ENCODE measurements around the gene SORBS1. TPM values are rescaled to one million over a fixed set of nuclear protein-coding genes. Genes with fewer than 3 reads are reported as not detected.
A peak's percentile ranks its signal among the peaks of the same experiment; 100 is the strongest.

The SORBS1 gene
- total RNA-seq, 1 donor from 2014 or later: 221 TPM

GRCh38 chr10:95561864-95562177 is 650 bp upstream of the SORBS1 start:
- Mint-ChIP-seq H3K27ac (ENCODE audit: unreplicated experiment) (peak overlapping the region; percentile 82), H3K4me3 (ENCODE audit: unreplicated experiment) (peak overlapping the region; percentile 84), H3K36me3 (ENCODE audit: unreplicated experiment) (no peaks in the 10 kb centered on the region), H3K27me3 (ENCODE audit: unreplicated experiment) (peaks cover 13% of the 10 kb centered on the region), H3K9me3 (ENCODE audit: unreplicated experiment) (peaks cover 13% of the 10 kb centered on the region), H3K4me1 (ENCODE audit: low read depth, unreplicated experiment) (peaks cover 39% of the 10 kb centered on the region)
- no peak for DNase-seq
- TF ChIP-seq CTCF (IDR thresholded peaks at IDR 0.05; ENCODE audit: partially characterized antibody, unreplicated experiment): no peak

- peak overlapping the region; percentile 99 for H3K27ac Mint-ChIP-seq (ENCODE audit: unreplicated experiment)
These were observed 644 bp downstream of the SORBS1 start for GRCh38 chr10:95560278-95561176.

GRCh38 chr10:95559896-95560277 is 1.3 kb downstream of the SORBS1 start:
- Mint-ChIP-seq H3K4me1 (ENCODE audit: low read depth, unreplicated experiment) (peaks cover 47% of the 10 kb centered on the region), H3K27me3 (ENCODE audit: unreplicated experiment) (peaks cover 16% of the 10 kb centered on the region), H3K4me3 (ENCODE audit: unreplicated experiment) (peak overlapping the region; percentile 95), H3K27ac (ENCODE audit: unreplicated experiment) (peak overlapping the region; percentile 99), H3K9me3 (ENCODE audit: unreplicated experiment) (peaks cover 19% of the 10 kb centered on the region), H3K36me3 (ENCODE audit: unreplicated experiment) (no peaks in the 10 kb centered on the region)
- TF ChIP-seq CTCF (IDR thresholded peaks at IDR 0.05; ENCODE audit: partially characterized antibody, unreplicated experiment): no peak
- no peak for DNase-seq

More at GRCh38 chr10:95560278-95561176, 644 bp downstream of the SORBS1 start:
- Mint-ChIP-seq H3K4me3 (ENCODE audit: unreplicated experiment) (peak overlapping the region; percentile 95), H3K9me3 (ENCODE audit: unreplicated experiment) (peaks cover 18% of the 10 kb centered on the region), H3K4me1 (ENCODE audit: low read depth, unreplicated experiment) (peaks cover 47% of the 10 kb centered on the region), H3K27me3 (ENCODE audit: unreplicated experiment) (peaks cover 16% of the 10 kb centered on the region), H3K36me3 (ENCODE audit: unreplicated experiment) (no peaks in the 10 kb centered on the region)
- peak; percentile 60 for DNase-seq
- TF ChIP-seq CTCF (IDR thresholded peaks at IDR 0.05; ENCODE audit: partially characterized antibody, unreplicated experiment): no peak

GRCh38 chr10:95559471-95559870 is 1.7 kb downstream of the SORBS1 start:
- peak overlapping the region; percentile 99 for H3K27ac Mint-ChIP-seq (ENCODE audit: unreplicated experiment)
- peaks cover 16% of the 10 kb centered on the region for H3K27me3 Mint-ChIP-seq (ENCODE audit: unreplicated experiment)
- peak overlapping the region; percentile 95 for H3K4me3 Mint-ChIP-seq (ENCODE audit: unreplicated experiment)
- DNase-seq: peak; percentile 76
- H3K36me3 Mint-ChIP-seq (ENCODE audit: unreplicated experiment): no peaks in the 10 kb centered on the region
- peaks cover 47% of the 10 kb centered on the region for H3K4me1 Mint-ChIP-seq (ENCODE audit: low read depth, unreplicated experiment)
- peaks cover 19% of the 10 kb centered on the region for H3K9me3 Mint-ChIP-seq (ENCODE audit: unreplicated experiment)
- no peak for TF ChIP-seq CTCF (IDR thresholded peaks at IDR 0.05; ENCODE audit: partially characterized antibody, unreplicated experiment)

Data from glutamatergic neuron (in vitro differentiated cells).